HEK293 (cell line): ENCODE data around the gene RBMS3.

Experiments used
- CTCF ChIA-PET: fragments of 350-600 bp; formaldehyde crosslinking; extraction: SDS; loops from one replicate; lab custom pipeline; 2021; ENCODE audit warnings: antibody characterized with exemption; lab: Yijun Ruan, JAX
- POLR2A ChIA-PET: fragments of 300-600 bp; formaldehyde crosslinking; extraction: SDS; loops from one replicate; lab custom pipeline; 2020; ENCODE audit warnings: antibody characterized with exemption, inconsistent platforms; lab: Yijun Ruan, JAX
- H3K27ac ChIP-seq: fragments of 200-500 bp; sonication (Bioruptor generic); 2 replicates; pipeline ENCODE4 v1.5.1; 2014; ENCODE audit warnings: low read depth, low read length, control low read depth, inconsistent platforms; ENCODE audit errors: extremely low read depth
- H3K36me3 ChIP-seq, 2 experiments: fragments of 200-500 bp in 1 of 2; sonication (Bioruptor generic) in 1 of 2; 1 replicate in 1 of 2; 2 replicates in 1 of 2; pipeline ENCODE4 v1.5.1; 2014 to 2017; ENCODE audit warnings: inconsistent platforms in 2 of 2, low read length in 2 of 2; ENCODE audit not compliant: control insufficient read depth in 2 of 2, insufficient read depth in 1 of 2
- H3K4me1 ChIP-seq: fragments of 200-500 bp; sonication (Bioruptor generic); 2 replicates; pipeline ENCODE4 v1.5.1; 2014; ENCODE audit warnings: mild to moderate bottlenecking, low read length, inconsistent platforms; ENCODE audit not compliant: control insufficient read depth, insufficient read depth
- H3K4me3 ChIP-seq: 2 replicates; pipeline ENCODE4 v1.5.1; 2011; ENCODE audit warnings: low read depth, mild to moderate bottlenecking, control low read depth, low read length, moderate library complexity
- H3K9me3 ChIP-seq: fragments of 200-500 bp; sonication (Bioruptor generic); 2 replicates; pipeline ENCODE4 v1.5.1; 2014; ENCODE audit warnings: low read depth, low read length, inconsistent platforms; ENCODE audit not compliant: control insufficient read depth, insufficient read depth
- EGR2 ChIP-seq: fragments of 450-650 bp; formaldehyde crosslinking; IDR thresholded peaks from 2 replicates; pipeline ENCODE4 v1.5.1; 2016; ENCODE audit warnings: low read depth, missing biosample characterization, missing genetic modification characterization
- GLIS1 ChIP-seq: fragments of 450-650 bp; formaldehyde crosslinking; IDR thresholded peaks from 2 replicates; pipeline ENCODE4 v1.5.1; 2016; ENCODE audit warnings: missing biosample characterization, missing genetic modification characterization
- KLF1 ChIP-seq: fragments of 450-650 bp; formaldehyde crosslinking; IDR thresholded peaks from 2 replicates; pipeline ENCODE4 v1.5.1; 2016; ENCODE audit warnings: missing biosample characterization, missing genetic modification characterization
- KLF8 ChIP-seq: fragments of 450-650 bp; formaldehyde crosslinking; IDR thresholded peaks from 2 replicates; pipeline ENCODE4 v1.5.1; 2016; ENCODE audit warnings: missing biosample characterization, missing genetic modification characterization
- MEIS1 ChIP-seq: sonication (generic); formaldehyde crosslinking; IDR thresholded peaks from 2 replicates; pipeline ENCODE4 v1.8.1; 2022; ENCODE audit warnings: missing genetic modification reagents, mild to moderate bottlenecking, borderline replicate concordance
- SALL2 ChIP-seq: fragments of 450-650 bp; formaldehyde crosslinking; IDR thresholded peaks from 2 replicates; pipeline ENCODE4 v1.5.0; 2017; ENCODE audit warnings: missing biosample characterization, mild to moderate bottlenecking, missing genetic modification characterization, borderline replicate concordance
- SCRT2 ChIP-seq: fragments of 450-650 bp; formaldehyde crosslinking; IDR thresholded peaks from 2 replicates; pipeline ENCODE4 v1.5.1; 2016; ENCODE audit warnings: missing biosample characterization, missing genetic modification characterization
- ZBTB20 ChIP-seq: fragments of 450-650 bp; formaldehyde crosslinking; IDR thresholded peaks from 2 replicates; pipeline ENCODE4 v1.5.1; 2016; ENCODE audit warnings: missing biosample characterization, missing genetic modification characterization
- ZBTB48 ChIP-seq: fragments of 450-650 bp; formaldehyde crosslinking; IDR thresholded peaks from 2 replicates; pipeline ENCODE4 v1.5.1; 2016; ENCODE audit warnings: missing biosample characterization, missing genetic modification characterization
- ZBTB7A ChIP-seq: fragments of 450-650 bp; formaldehyde crosslinking; IDR thresholded peaks from 2 replicates; pipeline ENCODE4 v1.5.1; 2016; ENCODE audit warnings: low read depth, missing biosample characterization, missing genetic modification characterization
- ZFP3 ChIP-seq: fragments of 450-650 bp; formaldehyde crosslinking; IDR thresholded peaks from 2 replicates; pipeline ENCODE4 v1.5.1; 2016; ENCODE audit warnings: low read depth, missing biosample characterization, missing genetic modification characterization
- ZNF157 ChIP-seq: fragments of 450-650 bp; formaldehyde crosslinking; IDR thresholded peaks from 2 replicates; pipeline ENCODE4 v1.5.1; 2016; ENCODE audit warnings: missing biosample characterization, missing genetic modification characterization
- ZNF174 ChIP-seq: fragments of 450-650 bp; formaldehyde crosslinking; IDR thresholded peaks from 2 replicates; pipeline ENCODE4 v1.5.0; 2017; ENCODE audit warnings: missing biosample characterization, mild to moderate bottlenecking, missing genetic modification characterization
- ZNF184 ChIP-seq: fragments of 450-650 bp; IDR thresholded peaks from 2 replicates; pipeline ENCODE4 v1.5.1; 2018; ENCODE audit warnings: missing biosample characterization, mild to moderate bottlenecking, missing genetic modification characterization
- ZNF19 ChIP-seq: fragments of 450-650 bp; formaldehyde crosslinking; IDR thresholded peaks from 2 replicates; pipeline ENCODE4; 2016; ENCODE audit warnings: missing biosample characterization, missing genetic modification characterization, low read depth
- ZNF211 ChIP-seq: fragments of 450-650 bp; formaldehyde crosslinking; IDR thresholded peaks from 2 replicates; pipeline ENCODE4 v1.5.1; 2016; ENCODE audit warnings: low read depth, missing biosample characterization, missing genetic modification characterization
- ZNF239 ChIP-seq: fragments of 450-650 bp; formaldehyde crosslinking; IDR thresholded peaks from 2 replicates; pipeline ENCODE4 v1.5.1; 2016; ENCODE audit warnings: missing biosample characterization, missing genetic modification characterization
- ZNF266 ChIP-seq: fragments of 450-650 bp; formaldehyde crosslinking; IDR thresholded peaks from 2 replicates; pipeline ENCODE4 v1.5.1; 2016; ENCODE audit warnings: missing biosample characterization, missing genetic modification characterization, low read depth
- ZNF366 ChIP-seq: fragments of 450-650 bp; formaldehyde crosslinking; conservative IDR thresholded peaks from 2 replicates; pipeline ENCODE4 v1.5.1; 2016; ENCODE audit warnings: missing biosample characterization, missing genetic modification characterization
- ZNF433 ChIP-seq: fragments of 450-650 bp; formaldehyde crosslinking; IDR thresholded peaks from 2 replicates; pipeline ENCODE4 v1.5.1; 2016; ENCODE audit warnings: missing biosample characterization, missing genetic modification characterization, low read depth
- ZNF501 ChIP-seq: fragments of 450-650 bp; formaldehyde crosslinking; IDR thresholded peaks from 2 replicates; pipeline ENCODE4 v1.5.1; 2016; ENCODE audit warnings: missing biosample characterization, missing genetic modification characterization
- ZNF514 ChIP-seq: fragments of 450-650 bp; formaldehyde crosslinking; IDR thresholded peaks from 2 replicates; pipeline ENCODE4 v1.5.1; 2016; ENCODE audit warnings: missing biosample characterization, missing genetic modification characterization
- ZNF530 ChIP-seq: fragments of 450-650 bp; formaldehyde crosslinking; IDR thresholded peaks from 2 replicates; pipeline ENCODE4 v1.5.1; 2016; ENCODE audit warnings: low read depth, missing biosample characterization, missing genetic modification characterization
- ZNF548 ChIP-seq: fragments of 450-650 bp; formaldehyde crosslinking; IDR thresholded peaks from 2 replicates; pipeline ENCODE4 v1.5.1; 2016; ENCODE audit warnings: missing biosample characterization, missing genetic modification characterization
- ZNF555 ChIP-seq: fragments of 450-650 bp; formaldehyde crosslinking; conservative IDR thresholded peaks from 2 replicates; pipeline ENCODE4 v1.5.1; 2017; ENCODE audit warnings: missing biosample characterization, mild to moderate bottlenecking, missing genetic modification characterization, inconsistent platforms
- ZNF558 ChIP-seq: fragments of 450-650 bp; formaldehyde crosslinking; IDR thresholded peaks from 2 replicates; pipeline ENCODE4 v1.5.1; 2016; ENCODE audit warnings: missing biosample characterization, missing genetic modification characterization
- ZNF571 ChIP-seq: fragments of 450-650 bp; formaldehyde crosslinking; IDR thresholded peaks from 2 replicates; pipeline ENCODE4 v1.5.0; 2017; ENCODE audit warnings: missing biosample characterization, missing genetic modification characterization
- ZNF629 ChIP-seq: fragments of 450-650 bp; formaldehyde crosslinking; IDR thresholded peaks from 2 replicates; pipeline ENCODE4 v1.5.1; 2017; ENCODE audit warnings: missing biosample characterization, missing genetic modification characterization
- ZNF76 ChIP-seq: fragments of 450-650 bp; formaldehyde crosslinking; IDR thresholded peaks from 2 replicates; pipeline ENCODE4; 2016; ENCODE audit warnings: low read depth, missing biosample characterization, missing genetic modification characterization, borderline replicate concordance
- ZNF792 ChIP-seq: fragments of 450-650 bp; formaldehyde crosslinking; IDR thresholded peaks from 2 replicates; pipeline ENCODE4 v1.5.1; 2016; ENCODE audit warnings: missing biosample characterization, missing genetic modification characterization
- TF ChIP-seq, protein P1 (sequence below): fragments of 450-650 bp; formaldehyde crosslinking; IDR thresholded peaks from 2 replicates; pipeline ENCODE4 v1.5.1; 2016; ENCODE audit warnings: missing biosample characterization, missing genetic modification characterization
- TF ChIP-seq, protein P2 (sequence below): fragments of 450-650 bp; formaldehyde crosslinking; IDR thresholded peaks from 2 replicates; pipeline ENCODE4 v1.5.1; 2016; ENCODE audit warnings: missing biosample characterization, missing genetic modification characterization

The RBMS3 gene

DNA sequence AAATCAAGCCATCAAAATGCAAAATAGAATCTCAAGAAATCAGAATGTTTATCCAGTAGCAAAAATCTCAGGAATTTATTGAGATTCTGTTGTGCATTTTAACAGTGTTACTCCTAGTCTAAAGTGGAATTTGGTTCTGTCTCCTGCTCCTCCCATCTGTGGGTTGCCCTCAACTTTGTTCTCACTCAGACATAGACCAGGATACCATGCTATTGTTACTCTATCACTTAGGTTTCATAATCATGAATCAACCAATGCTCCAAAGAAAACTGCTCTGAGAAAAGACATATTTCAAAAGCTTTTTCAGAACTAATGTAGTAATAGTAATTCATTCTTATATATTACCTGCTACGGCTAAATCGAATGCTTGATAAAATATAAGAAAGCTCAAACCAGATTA lies 274.7 kb downstream of the RBMS3 start:
- TF ChIP-seq EGR2: no peak
- no peak for TF ChIP-seq ZNF211 (tag by site-specific recombination)
- no peak for TF ChIP-seq MEIS1 (CRISPR knock-in tag)
- no peak for TF ChIP-seq ZNF530 (tag by site-specific recombination)
- TF ChIP-seq ZBTB7A (tag by site-specific recombination): no peak
- TF ChIP-seq ZNF239 (tag by site-specific recombination): no peak
- TF ChIP-seq SALL2 (tag by site-specific recombination): no peak
- TF ChIP-seq ZNF629 (tag by site-specific recombination): no peak
- TF ChIP-seq, protein P1, sequence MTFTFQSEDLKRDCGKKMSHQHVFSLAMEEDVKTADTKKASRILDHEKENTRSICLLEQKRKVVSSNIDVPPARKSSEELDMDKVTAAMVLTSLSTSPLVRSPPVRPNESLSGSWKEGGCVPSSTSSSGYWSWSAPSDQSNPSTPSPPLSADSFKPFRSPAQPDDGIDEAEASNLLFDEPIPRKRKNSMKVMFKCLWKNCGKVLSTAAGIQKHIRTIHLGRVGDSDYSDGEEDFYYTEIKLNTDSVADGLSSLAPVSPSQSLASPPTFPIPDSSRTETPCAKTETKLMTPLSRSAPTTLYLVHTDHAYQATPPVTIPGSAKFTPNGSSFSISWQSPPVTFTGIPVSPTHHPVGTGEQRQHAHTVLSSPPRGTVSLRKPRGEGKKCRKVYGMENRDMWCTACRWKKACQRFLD (tag by site-specific recombination): no peak
- TF ChIP-seq ZBTB20 (tag by site-specific recombination): no peak
- TF ChIP-seq ZNF157 (tag by site-specific recombination): no peak
- no peak for TF ChIP-seq ZNF19 (tag by site-specific recombination)
- TF ChIP-seq ZNF558 (tag by site-specific recombination): no peak
- TF ChIP-seq ZNF501: no peak
- TF ChIP-seq ZBTB48: no peak
- TF ChIP-seq GLIS1 (tag by site-specific recombination): no peak
- no peak for TF ChIP-seq ZNF792 (tag by site-specific recombination)
- Histone ChIP-seq H3K36me3 (no peaks in the 10 kb centered on the region), H3K4me1 (no peaks in the 10 kb centered on the region; the same call in 1 of the 2 replicates), H3K9me3 (no peaks in the 10 kb centered on the region), H3K4me3 (no peak overlapping the region), H3K27ac (no peak overlapping the region)
- CTCF ChIA-PET: interaction anchor here (0.6 kb wide), 1 partner anchor 37 kb away, joined by 4 read pairs; no protein-coding TSS in a partner anchor
- POLR2A ChIA-PET: no interaction called here

DNA sequence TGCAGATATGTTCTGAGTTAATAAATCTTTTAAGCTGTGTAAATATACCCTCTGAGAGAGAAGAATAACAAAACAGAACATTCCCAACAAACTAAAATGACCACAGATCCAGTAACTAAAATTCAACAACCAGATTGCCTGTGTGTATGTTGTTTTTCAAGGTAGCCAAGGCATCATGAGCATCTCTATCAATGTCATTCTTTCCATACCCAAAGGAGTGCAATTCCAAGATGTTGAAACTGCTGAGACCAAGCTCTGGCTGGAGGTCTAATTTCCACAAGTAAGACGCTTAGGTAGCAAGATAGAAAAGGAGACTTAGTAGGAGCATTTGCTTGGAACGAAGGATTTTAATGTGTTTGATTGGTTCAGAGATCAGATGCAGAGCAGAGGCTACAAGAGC lies 276.3 kb downstream of the RBMS3 start:
- Histone ChIP-seq H3K4me3 (no peak overlapping the region), H3K27ac (no peak overlapping the region), H3K36me3 (no peaks in the 10 kb centered on the region), H3K9me3 (no peaks in the 10 kb centered on the region), H3K4me1 (no peaks in the 10 kb centered on the region; the same call in 1 of the 2 replicates)
- POLR2A ChIA-PET: no interaction called here
- CTCF ChIA-PET: interaction anchor here (0.5 kb wide), 1 partner anchor 10 kb away, joined by 3 read pairs; no protein-coding TSS in a partner anchor
- no peak for TF ChIP-seq ZNF366 (tag by site-specific recombination)
- no peak for TF ChIP-seq ZNF555 (tag by site-specific recombination)
- no peak for TF ChIP-seq ZNF76 (tag by site-specific recombination)
- TF ChIP-seq SCRT2: no peak
- TF ChIP-seq, protein P2, sequence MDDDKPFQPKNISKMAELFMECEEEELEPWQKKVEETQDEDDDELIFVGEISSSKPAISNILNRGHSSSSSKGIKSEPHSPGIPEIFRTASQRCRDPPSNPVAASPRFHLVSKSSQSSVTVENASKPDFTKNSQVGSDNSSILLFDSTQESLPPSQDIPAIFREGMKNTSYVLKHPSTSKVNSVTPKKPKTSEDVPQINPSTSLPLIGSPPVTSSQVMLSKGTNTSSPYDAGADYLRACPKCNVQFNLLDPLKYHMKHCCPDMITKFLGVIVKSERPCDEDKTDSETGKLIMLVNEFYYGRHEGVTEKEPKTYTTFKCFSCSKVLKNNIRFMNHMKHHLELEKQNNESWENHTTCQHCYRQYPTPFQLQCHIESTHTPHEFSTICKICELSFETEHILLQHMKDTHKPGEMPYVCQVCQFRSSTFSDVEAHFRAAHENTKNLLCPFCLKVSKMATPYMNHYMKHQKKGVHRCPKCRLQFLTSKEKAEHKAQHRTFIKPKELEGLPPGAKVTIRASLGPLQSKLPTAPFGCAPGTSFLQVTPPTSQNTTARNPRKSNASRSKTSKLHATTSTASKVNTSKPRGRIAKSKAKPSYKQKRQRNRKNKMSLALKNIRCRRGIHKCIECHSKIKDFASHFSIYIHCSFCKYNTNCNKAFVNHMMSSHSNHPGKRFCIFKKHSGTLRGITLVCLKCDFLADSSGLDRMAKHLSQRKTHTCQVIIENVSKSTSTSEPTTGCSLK (tag by site-specific recombination): no peak
- TF ChIP-seq ZNF266 (tag by site-specific recombination): no peak
- no peak for TF ChIP-seq ZNF174
- TF ChIP-seq ZNF184 (tag by site-specific recombination): no peak
- no peak for TF ChIP-seq ZNF514 (tag by site-specific recombination)
- no peak for TF ChIP-seq SALL2 (tag by site-specific recombination)
- no peak for TF ChIP-seq ZFP3
- TF ChIP-seq ZNF571 (tag by site-specific recombination): no peak
- no peak for TF ChIP-seq KLF8
- no peak for TF ChIP-seq ZNF548
- TF ChIP-seq ZNF433 (tag by site-specific recombination): no peak
- no peak for TF ChIP-seq KLF1
